Glutamatergic neuron (in vitro differentiated cells): ENCODE measurements around the gene B3GALT4. TPM values are rescaled to one million over a fixed set of nuclear protein-coding genes. Genes with fewer than 3 reads are reported as not detected.

Source experiments
- DNase-seq: peaks from one replicate; pipeline ENCODE4 v3.0.0; 2022
- H3K27ac Mint-ChIP-seq: one replicate; pipeline ENCODE4 v1.8.0; 2020; ENCODE audit warnings: mild to moderate bottlenecking, mixed read lengths, inconsistent platforms; ENCODE audit not compliant: unreplicated experiment
- H3K27me3 Mint-ChIP-seq: one replicate; pipeline ENCODE4 v1.8.0; 2020; ENCODE audit warnings: mild to moderate bottlenecking, moderate library complexity, mixed read lengths, inconsistent platforms; ENCODE audit not compliant: unreplicated experiment
- H3K36me3 Mint-ChIP-seq: one replicate; pipeline ENCODE4 v1.8.0; 2020; ENCODE audit warnings: mild to moderate bottlenecking, mixed read lengths, inconsistent platforms; ENCODE audit not compliant: unreplicated experiment
- H3K4me1 Mint-ChIP-seq: one replicate; pipeline ENCODE4 v1.8.0; 2020; ENCODE audit warnings: mild to moderate bottlenecking, low read depth, mixed read lengths, inconsistent platforms; ENCODE audit not compliant: unreplicated experiment
- H3K4me3 Mint-ChIP-seq: one replicate; pipeline ENCODE4 v1.8.0; 2020; ENCODE audit warnings: mild to moderate bottlenecking, mixed read lengths, inconsistent platforms; ENCODE audit not compliant: unreplicated experiment
- H3K9me3 Mint-ChIP-seq: one replicate; pipeline ENCODE4 v1.8.0; 2020; ENCODE audit warnings: mild to moderate bottlenecking, moderate library complexity, mixed read lengths, inconsistent platforms; ENCODE audit not compliant: unreplicated experiment
- microRNA-seq: library from miRNA; unstranded; fragments of <30 nt; microRNA quantifications from one replicate; pipeline ENCODE4, GENCODE V29; 2020; ENCODE audit not compliant: unreplicated experiment
- total RNA-seq: library from RNA; stranded (reverse); fragmentation: NEBNext Ultra II Directional; extraction: Animal tissue kit (Norgen Biotek cat#: 25700); gene quantifications from one replicate; pipeline ENCODE4 v1.2.1, GENCODE V29; 2021; ENCODE audit not compliant: unreplicated experiment
- TF ChIP-seq, protein P1 (sequence below): fragments of 200-600 bp; sonication (generic); IDR thresholded peaks from one replicate; pipeline ENCODE4 v1.5.0; 2021; ENCODE audit not compliant: partially characterized antibody, unreplicated experiment

B3GALT4 gene
- total RNA-seq, 1 donor from 2014 or later = 8.6 TPM

GRCh38 chr6:33319939-33320314 is 43.0 kb downstream of the B3GALT4 start:
- Mint-ChIP-seq H3K9me3 (peaks cover 20% of the 10 kb centered on the region), H3K4me1 (peaks cover 22% of the 10 kb centered on the region), H3K36me3 (no peaks in the 10 kb centered on the region), H3K4me3 (peak overlapping the region; percentile 25), H3K27me3 (peaks cover 19% of the 10 kb centered on the region), H3K27ac (peak overlapping the region; percentile 72)
- DNase-seq = no peak
- TF ChIP-seq, protein P1, sequence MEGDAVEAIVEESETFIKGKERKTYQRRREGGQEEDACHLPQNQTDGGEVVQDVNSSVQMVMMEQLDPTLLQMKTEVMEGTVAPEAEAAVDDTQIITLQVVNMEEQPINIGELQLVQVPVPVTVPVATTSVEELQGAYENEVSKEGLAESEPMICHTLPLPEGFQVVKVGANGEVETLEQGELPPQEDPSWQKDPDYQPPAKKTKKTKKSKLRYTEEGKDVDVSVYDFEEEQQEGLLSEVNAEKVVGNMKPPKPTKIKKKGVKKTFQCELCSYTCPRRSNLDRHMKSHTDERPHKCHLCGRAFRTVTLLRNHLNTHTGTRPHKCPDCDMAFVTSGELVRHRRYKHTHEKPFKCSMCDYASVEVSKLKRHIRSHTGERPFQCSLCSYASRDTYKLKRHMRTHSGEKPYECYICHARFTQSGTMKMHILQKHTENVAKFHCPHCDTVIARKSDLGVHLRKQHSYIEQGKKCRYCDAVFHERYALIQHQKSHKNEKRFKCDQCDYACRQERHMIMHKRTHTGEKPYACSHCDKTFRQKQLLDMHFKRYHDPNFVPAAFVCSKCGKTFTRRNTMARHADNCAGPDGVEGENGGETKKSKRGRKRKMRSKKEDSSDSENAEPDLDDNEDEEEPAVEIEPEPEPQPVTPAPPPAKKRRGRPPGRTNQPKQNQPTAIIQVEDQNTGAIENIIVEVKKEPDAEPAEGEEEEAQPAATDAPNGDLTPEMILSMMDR = no peak

- Mint-ChIP-seq H3K4me1 (peaks cover 22% of the 10 kb centered on the region), H3K9me3 (peaks cover 20% of the 10 kb centered on the region)
These were observed 43.6 kb downstream of the B3GALT4 start for GRCh38 chr6:33320315-33321181.

GRCh38 chr6:33321227-33321626 is 44.3 kb downstream of the B3GALT4 start:
- peak overlapping the region; percentile 52 for H3K27ac Mint-ChIP-seq
- peaks cover 19% of the 10 kb centered on the region for H3K27me3 Mint-ChIP-seq
- H3K36me3 Mint-ChIP-seq = no peaks in the 10 kb centered on the region
- peaks cover 20% of the 10 kb centered on the region for H3K9me3 Mint-ChIP-seq
- TF ChIP-seq, protein P1 = no peak
- peak overlapping the region; percentile 93 for H3K4me3 Mint-ChIP-seq
- peaks cover 22% of the 10 kb centered on the region for H3K4me1 Mint-ChIP-seq
- no peak for DNase-seq

More at GRCh38 chr6:33320315-33321181, 43.6 kb downstream of the B3GALT4 start:
- no peak for DNase-seq
- Mint-ChIP-seq H3K27ac (peak overlapping the region; percentile 75), H3K36me3 (no peaks in the 10 kb centered on the region), H3K27me3 (peaks cover 19% of the 10 kb centered on the region), H3K4me3 (peak overlapping the region; percentile 93)
- TF ChIP-seq, protein P1 = no peak

- Mint-ChIP-seq H3K4me3 (peak overlapping the region; percentile 93), H3K4me1 (peaks cover 19% of the 10 kb centered on the region), H3K27ac (peak overlapping the region; percentile 97), H3K36me3 (no peaks in the 10 kb centered on the region), H3K27me3 (peaks cover 19% of the 10 kb centered on the region), H3K9me3 (peaks cover 12% of the 10 kb centered on the region)
- DNase-seq = peak; percentile 70
- TF ChIP-seq, protein P1 = no peak
These were observed 46.7 kb downstream of the B3GALT4 start for GRCh38 chr6:33323623-33323948.

DNA sequence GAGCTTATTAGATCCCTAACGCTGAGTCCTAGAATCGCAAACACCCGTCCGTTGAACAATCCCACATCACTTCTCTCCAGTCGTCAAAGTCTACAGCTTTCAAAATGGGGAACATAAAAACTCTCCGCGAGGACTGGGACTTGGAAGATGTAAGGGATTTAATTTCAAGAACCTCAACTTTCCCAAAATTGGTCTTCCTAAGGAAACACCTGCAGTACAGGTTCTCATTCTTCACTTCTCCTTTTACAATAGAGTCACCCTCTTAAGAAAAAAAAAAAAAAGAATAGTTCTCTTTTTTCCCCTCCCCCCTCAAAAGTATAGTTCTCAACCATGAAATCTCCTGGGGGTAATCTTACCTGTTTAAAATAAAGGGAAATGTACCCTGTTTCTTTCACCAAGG is 47.2 kb downstream of the B3GALT4 start:
- Mint-ChIP-seq H3K4me1 (peaks cover 17% of the 10 kb centered on the region), H3K9me3 (peaks cover 10% of the 10 kb centered on the region), H3K36me3 (no peaks in the 10 kb centered on the region), H3K27ac (peak overlapping the region; percentile 97), H3K27me3 (peaks cover 19% of the 10 kb centered on the region), H3K4me3 (peak overlapping the region; percentile 93)
- no peak for DNase-seq
- TF ChIP-seq, protein P1 = no peak

Small RNAs within 50 kb of the gene (microRNA-seq; reads per million reads assigned to microRNA genes)
- 1.7 reads per million, percentile 8 among the genes with 10 or more reads in this experiment for gene MIR6834
- 0.41 reads per million for gene MIR6873

Other genes with a start within 250 kb of the B3GALT4 start
- 1.0 TPM for gene HLA-DPA1, start 203.5 kb upstream of the B3GALT4 start, total RNA-seq
- 4.7 TPM for gene HLA-DPB1, start 201.1 kb upstream of the B3GALT4 start, total RNA-seq
- 3.8 TPM for gene COL11A2, start 84.7 kb upstream of the B3GALT4 start, total RNA-seq
- gene RXRB, start 76.5 kb upstream of the B3GALT4 start, total RNA-seq = 45.3 TPM
- 92.8 TPM for gene SLC39A7, start 76.3 kb upstream of the B3GALT4 start, total RNA-seq
- 4.6 TPM for gene HSD17B8, start 72.5 kb upstream of the B3GALT4 start, total RNA-seq
- 37.3 TPM for gene RING1, start 68.6 kb upstream of the B3GALT4 start, total RNA-seq
- gene VPS52, start 5.2 kb upstream of the B3GALT4 start, total RNA-seq = 50.9 TPM
- 1,024 TPM for gene RPS18, start 5.0 kb upstream of the B3GALT4 start, total RNA-seq
- gene WDR46, start 12.1 kb downstream of the B3GALT4 start, total RNA-seq = 48.3 TPM
- gene PFDN6, start 12.5 kb downstream of the B3GALT4 start, total RNA-seq = 69.7 TPM
- gene RGL2, start 21.8 kb downstream of the B3GALT4 start, total RNA-seq = 61.3 TPM
- gene TAPBP, start 37.0 kb downstream of the B3GALT4 start, total RNA-seq = 4.7 TPM
- 21.7 TPM for gene ZBTB22, start 40.6 kb downstream of the B3GALT4 start, total RNA-seq
- gene DAXX, start 45.8 kb downstream of the B3GALT4 start, total RNA-seq = 37.1 TPM
- gene KIFC1, start 114.7 kb downstream of the B3GALT4 start, total RNA-seq = 14.8 TPM
- 73.5 TPM for gene PHF1, start 133.9 kb downstream of the B3GALT4 start, total RNA-seq
- 384 TPM for gene CUTA, start 141.0 kb downstream of the B3GALT4 start, total RNA-seq
- 75.1 TPM for gene SYNGAP1, start 142.9 kb downstream of the B3GALT4 start, total RNA-seq
- gene ZBTB9, start 177.5 kb downstream of the B3GALT4 start, total RNA-seq = 9.6 TPM